Lower leg skin (tissue), 3 donors: ENCODE measurements around the gene CDH23.

Experiments
- POLR2A ChIP-seq, 2 donors: fragments of 450-650 bp; IDR thresholded peaks; one replicate each; pipeline ENCODE4 v1.6.1; 2016 to 2017; ENCODE audit warnings: antibody characterized with exemption in 2 of 2, mild to moderate bottlenecking in 1 of 2, moderate library complexity in 1 of 2
- TF ChIP-seq, protein P1 (sequence below), 3 donors: fragments of 450-650 bp; IDR thresholded peaks; one replicate each; pipeline ENCODE4 v1.5.1; 2016; ENCODE audit warnings: antibody characterized with exemption in 3 of 3, mild to moderate bottlenecking in 3 of 3, moderate library complexity in 2 of 3

DNA sequence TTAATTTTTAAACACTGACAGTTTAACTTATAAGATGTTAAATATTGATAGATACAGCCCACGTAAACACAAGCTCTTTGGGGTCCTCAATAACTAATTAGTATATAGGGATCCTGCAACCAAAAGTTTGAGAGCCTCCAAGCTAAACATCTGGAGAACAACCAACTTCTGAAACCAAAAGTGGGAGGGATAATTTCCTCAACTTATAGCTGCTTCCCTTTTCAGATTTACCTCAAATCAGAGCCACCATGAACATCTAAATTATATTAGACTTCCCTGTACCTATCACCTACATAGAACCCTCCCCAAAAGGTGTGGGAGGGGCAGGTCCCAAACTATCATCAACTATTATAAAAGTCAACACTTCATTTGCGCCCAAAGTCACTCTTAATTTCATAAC is 445.7 kb downstream of the CDH23 start:
- TF ChIP-seq, protein P1, sequence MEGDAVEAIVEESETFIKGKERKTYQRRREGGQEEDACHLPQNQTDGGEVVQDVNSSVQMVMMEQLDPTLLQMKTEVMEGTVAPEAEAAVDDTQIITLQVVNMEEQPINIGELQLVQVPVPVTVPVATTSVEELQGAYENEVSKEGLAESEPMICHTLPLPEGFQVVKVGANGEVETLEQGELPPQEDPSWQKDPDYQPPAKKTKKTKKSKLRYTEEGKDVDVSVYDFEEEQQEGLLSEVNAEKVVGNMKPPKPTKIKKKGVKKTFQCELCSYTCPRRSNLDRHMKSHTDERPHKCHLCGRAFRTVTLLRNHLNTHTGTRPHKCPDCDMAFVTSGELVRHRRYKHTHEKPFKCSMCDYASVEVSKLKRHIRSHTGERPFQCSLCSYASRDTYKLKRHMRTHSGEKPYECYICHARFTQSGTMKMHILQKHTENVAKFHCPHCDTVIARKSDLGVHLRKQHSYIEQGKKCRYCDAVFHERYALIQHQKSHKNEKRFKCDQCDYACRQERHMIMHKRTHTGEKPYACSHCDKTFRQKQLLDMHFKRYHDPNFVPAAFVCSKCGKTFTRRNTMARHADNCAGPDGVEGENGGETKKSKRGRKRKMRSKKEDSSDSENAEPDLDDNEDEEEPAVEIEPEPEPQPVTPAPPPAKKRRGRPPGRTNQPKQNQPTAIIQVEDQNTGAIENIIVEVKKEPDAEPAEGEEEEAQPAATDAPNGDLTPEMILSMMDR (IDR thresholded peaks at IDR 0.05) = no peak
- TF ChIP-seq POLR2A (IDR thresholded peaks at IDR 0.05) = no peak
